GM12801 (cell line): Measurements from ENCODE around the gene HS2ST1.

ENCODE experiments used
- CTCF ChIP-seq: IDR thresholded peaks from one replicate; pipeline ENCODE4 v1.5.1; 2011; ENCODE audit warnings: control low read depth; ENCODE audit not compliant: insufficient read length; ENCODE audit errors: extremely low read depth

HS2ST1 gene

GRCh38 chr1:87084244-87084836 lies 169.9 kb downstream of the HS2ST1 start:
- TF ChIP-seq CTCF, result no peak

GRCh38 chr1:87086120-87086519 lies 171.7 kb downstream of the HS2ST1 start:
- no peak for TF ChIP-seq CTCF

- no peak for TF ChIP-seq CTCF
Observed at GRCh38 chr1:87089070-87089736, 174.8 kb downstream of the HS2ST1 start.

GRCh38 chr1:87089823-87090222 lies 175.4 kb downstream of the HS2ST1 start:
- TF ChIP-seq CTCF, result no peak

- no peak for TF ChIP-seq CTCF
Observed at GRCh38 chr1:87091425-87091824, 177.0 kb downstream of the HS2ST1 start.

- TF ChIP-seq CTCF, result no peak
Observed at GRCh38 chr1:87092846-87093245, 178.4 kb downstream of the HS2ST1 start.

- no peak for TF ChIP-seq CTCF
Observed at GRCh38 chr1:87093286-87093685, 178.9 kb downstream of the HS2ST1 start.
